GM19468 (cell line): Measurements from ENCODE around the gene GRK5.

Experiments
- ATAC-seq: cut with Tn5 transposase; IDR thresholded peaks from one replicate; pipeline ENCODE4 v1.9.1; 2021; ENCODE audit warnings: mild to moderate bottlenecking, moderate library complexity, moderate number of reproducible peaks; ENCODE audit not compliant: unreplicated experiment; ENCODE audit errors: extremely low read depth

GRK5 gene

GRCh38 chr10:119312241-119312640, 104.9 kb downstream of the GRK5 start:
- ATAC-seq, result no peak

- no peak for ATAC-seq
Observed at GRCh38 chr10:119313024-119313423, 105.7 kb downstream of the GRK5 start.

GRCh38 chr10:119313644-119314043, 106.3 kb downstream of the GRK5 start:
- peak; percentile 25 for ATAC-seq

- ATAC-seq, result no peak
Observed at GRCh38 chr10:119314061-119314460, 106.7 kb downstream of the GRK5 start.

- ATAC-seq, result no peak
Observed at GRCh38 chr10:119314486-119314885, 107.1 kb downstream of the GRK5 start.

GRCh38 chr10:119315128-119316001, 108.0 kb downstream of the GRK5 start:
- peak; percentile 55 for ATAC-seq

GRCh38 chr10:119316002-119316358, 108.6 kb downstream of the GRK5 start:
- no peak for ATAC-seq

DNA sequence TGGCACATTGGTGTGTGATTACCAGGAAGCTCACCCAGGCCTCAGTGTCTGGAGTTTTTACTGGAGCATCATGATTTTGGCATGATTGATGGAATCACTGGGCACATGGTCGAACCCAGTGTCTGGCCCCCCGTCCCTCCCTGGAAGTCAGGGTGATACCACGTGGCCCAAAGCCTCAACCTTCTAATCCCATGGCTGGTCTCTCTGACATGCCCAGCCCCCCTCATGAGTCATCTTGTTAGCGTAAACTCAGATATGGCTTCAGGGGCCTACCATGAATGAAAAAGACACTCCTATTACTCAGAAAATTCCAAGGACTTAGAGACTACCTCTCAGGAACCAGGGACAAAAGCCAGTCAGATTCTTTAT, 109.3 kb downstream of the GRK5 start:
- no peak for ATAC-seq

DNA sequence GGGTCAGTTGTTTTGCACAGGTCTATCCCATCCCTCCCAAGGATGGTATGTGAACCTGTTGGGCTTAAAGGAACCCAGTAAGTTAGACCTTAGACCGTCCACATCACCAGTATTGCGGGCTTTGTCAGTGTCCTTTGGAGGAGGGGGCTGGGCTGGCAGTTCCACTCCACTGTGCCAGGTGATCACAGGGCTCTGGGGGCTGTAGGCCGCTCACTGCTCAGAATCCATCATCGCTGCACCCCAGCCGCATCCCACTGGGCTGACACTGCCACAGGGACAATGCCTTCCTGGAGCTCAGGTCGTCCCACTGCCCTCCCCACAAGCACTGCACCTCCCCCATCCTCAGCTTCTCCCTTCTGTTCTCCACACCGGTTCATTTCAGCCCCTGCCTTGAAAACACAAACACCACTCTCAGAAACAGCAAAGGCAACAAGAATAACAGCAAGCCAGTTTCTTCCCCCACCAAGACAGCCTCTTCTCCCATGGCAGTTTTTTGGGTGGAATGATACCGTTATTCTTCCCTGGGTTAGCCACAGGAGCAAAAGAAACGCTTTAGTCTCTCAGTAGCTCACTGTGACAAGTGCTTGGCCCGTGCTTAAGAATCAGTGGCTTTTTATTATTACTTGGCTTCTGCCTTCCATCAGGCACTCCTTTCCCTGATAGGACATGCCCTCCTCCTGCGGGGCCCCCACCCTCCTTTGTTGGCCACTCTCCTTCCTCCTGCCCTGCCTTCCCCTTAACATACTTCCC, 111.2 kb downstream of the GRK5 start:
- ATAC-seq, result no peak

DNA sequence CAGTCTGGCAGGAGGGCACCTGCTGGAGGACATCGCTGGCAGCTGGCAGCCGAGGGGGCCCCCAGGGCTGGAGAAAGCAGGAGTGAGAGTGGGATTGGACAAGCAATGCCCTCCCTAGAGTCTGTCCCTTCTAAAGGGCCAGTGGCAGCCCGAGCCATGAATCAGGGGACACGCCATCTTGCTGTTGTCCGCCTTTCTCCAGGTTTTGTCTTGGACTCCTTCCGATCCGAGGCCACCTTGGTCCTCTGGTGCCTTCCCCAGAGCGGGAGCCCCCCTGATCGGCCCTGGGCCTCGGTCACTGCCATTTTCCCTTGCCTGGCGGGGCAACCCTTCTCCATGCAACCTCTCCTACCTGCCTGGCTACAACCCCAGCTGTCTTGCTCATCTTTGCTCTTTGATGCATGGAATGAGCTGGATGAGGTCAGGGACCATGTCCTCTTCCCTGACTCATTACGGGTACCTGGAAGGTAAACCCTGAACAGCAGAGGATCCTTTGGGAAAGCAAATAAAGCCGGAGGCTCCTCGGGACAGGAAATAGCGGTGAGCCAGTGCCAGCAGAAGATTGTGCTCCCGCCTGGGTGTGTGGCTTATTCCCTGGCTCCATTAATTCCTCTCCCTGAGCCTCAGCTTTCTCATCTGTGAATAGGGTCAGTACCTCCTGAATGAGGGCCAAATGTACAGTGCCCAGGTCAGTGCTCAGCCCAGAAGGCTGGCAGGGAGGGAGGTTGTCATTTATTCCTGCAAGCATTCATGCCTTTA, 112.0 kb downstream of the GRK5 start:
- ATAC-seq, result no peak

- no peak for ATAC-seq
Observed at GRCh38 chr10:119319920-119320258, 112.5 kb downstream of the GRK5 start.

GRCh38 chr10:119320981-119321380, 113.6 kb downstream of the GRK5 start:
- no peak for ATAC-seq

DNA sequence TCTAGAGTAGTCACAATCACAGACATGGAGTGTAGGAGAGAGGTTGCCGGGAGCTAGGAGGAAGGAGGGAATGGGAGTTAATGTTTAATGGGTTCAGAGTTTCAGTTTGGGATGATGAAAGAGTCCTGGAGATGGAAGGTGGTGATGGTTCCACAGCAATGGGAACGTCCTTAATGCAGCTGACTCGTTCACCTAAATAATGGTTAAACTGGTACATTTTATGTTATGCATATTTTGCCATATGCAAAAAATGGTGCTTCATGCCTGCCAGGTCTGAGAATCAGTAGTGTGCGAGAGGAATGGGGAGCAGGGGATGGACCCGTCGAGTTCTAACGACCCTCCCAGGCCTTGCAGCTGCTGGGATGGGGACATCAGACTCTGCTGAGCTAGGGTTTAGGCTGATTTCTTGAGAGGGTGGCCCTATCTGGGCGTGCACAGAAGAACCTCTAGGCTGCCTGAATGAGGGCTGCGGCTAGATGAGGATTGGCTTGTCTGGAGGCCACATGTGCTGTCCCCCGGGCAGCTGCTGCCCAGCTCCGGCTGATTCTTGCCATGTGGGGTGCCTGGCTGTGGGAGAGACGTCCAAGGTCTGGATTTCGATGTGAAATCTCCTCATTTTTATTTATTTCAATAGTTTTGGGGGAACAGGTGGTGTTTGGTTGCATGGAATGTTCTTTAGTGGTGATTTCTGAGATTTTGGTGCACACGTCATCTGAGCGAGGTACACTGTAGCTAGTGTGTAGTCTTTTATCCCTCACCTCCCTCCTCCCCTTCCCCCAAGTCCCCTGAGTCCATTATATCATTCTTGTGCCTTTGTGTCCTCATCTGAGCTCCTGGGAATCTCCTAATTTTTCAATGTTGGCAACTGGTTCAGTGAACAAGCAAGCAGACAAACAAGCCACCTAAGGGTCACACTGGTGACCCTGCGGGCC, 116.0 kb downstream of the GRK5 start:
- no peak for ATAC-seq

DNA sequence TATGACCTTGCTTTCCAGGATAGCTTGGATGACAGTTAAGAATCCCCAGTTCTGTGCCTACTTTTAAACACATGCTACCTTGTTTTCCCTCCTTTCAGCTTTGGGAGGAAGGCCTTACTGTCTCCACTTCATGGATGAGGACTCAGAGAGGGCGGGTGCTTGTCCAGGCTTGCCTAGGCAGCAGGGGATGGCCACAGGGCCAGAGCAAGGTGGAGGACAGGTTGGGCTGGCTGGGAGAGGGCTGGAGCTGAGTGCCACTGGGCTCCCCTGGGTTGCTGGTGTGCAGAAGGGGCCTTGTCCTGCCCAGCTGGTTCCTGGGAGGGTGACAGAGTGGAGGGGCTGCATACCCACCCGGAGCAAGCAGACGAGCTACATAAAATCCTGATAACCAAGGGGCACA, 117.8 kb downstream of the GRK5 start:
- no peak for ATAC-seq

GRCh38 chr10:119326167-119326566, 118.8 kb downstream of the GRK5 start:
- ATAC-seq, result no peak

DNA sequence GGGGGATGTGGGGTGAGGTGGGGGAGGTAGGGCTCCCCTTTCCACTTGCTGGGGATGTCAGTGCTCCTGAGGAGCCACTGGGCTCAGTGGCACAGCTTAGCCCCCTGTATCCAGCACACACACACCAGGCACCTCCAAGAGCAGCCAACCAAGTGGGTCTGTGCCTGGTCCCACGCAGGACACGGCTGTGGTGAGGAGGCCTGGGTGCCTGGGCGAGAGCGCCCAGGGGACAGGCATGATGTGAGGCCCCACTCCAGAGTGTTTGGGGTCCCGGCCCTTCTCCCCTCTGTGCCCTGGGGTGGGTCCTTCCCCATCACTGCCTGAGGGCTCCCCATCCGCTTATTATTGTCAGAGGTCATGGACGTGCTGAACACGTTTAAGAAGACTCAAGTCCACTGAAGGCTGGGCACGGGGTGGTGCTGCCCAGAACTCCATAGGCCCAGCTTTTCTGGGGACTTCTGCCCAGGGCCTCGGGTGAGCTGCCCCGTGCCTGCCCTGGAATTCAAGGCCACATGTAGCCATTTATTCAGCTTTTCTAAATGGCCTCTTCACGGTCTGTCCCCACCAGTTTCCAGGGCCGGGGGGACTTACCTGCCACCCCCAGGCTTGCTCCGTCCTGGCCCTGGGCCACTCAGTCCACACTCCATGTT, 119.8 kb downstream of the GRK5 start:
- no peak for ATAC-seq

DNA sequence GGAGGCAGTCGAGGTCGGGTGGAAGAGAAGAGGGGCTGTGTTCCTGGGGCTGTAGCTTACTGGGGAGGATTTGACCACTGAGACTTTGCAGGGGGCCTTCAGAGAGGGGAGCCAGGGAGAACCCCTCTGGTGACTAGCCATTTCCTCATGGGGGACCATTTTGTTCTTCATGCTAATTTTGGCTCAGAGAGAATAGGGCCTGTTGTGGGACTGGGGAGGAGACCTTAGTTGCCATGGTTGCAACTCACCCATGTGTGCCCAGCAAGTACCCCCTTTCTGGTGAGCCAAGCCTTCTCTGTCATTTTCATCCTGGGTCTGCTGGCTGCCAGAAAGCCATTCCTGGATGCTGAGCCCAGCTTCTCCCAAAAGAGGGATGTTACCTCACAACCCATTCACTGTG, 120.9 kb downstream of the GRK5 start:
- ATAC-seq, result no peak

GRCh38 chr10:119330342-119330741, 123.0 kb downstream of the GRK5 start:
- ATAC-seq, result no peak

GRCh38 chr10:119331061-119331460, 123.7 kb downstream of the GRK5 start:
- no peak for ATAC-seq
